ENCODE results near the gene ARHGEF10L.

DNA sequence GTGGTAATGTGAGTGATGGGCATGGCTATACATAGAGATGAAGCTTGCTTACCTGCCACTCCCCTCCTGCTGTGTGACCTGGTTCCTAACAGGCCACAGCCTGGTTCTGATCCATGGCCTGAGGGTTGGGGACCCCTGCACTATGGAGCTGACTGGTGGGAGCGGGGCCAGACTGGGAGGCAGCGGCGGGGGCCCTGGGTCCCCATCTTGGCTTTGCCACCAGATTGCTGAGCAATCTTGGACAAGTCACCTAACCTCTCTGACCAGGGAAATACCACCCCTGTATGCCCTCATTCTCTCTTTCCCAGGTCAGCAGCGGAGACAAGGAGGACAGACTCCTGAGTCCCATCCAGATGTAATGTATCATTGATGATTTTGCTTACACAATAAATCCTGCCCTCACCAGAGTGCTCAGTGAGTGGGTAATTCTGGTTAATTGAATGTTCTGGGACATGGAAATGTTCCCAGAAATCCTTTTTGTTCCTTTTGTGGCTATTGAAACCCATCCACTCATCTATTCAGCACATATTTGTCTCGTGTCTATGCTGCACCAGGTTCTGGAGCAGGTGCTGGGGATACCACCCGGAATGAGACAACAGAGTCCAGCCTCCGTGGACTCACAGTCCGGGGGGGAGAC lies 4.1 kb upstream of the ARHGEF10L start:
- TF ChIP-seq, protein P1, sequence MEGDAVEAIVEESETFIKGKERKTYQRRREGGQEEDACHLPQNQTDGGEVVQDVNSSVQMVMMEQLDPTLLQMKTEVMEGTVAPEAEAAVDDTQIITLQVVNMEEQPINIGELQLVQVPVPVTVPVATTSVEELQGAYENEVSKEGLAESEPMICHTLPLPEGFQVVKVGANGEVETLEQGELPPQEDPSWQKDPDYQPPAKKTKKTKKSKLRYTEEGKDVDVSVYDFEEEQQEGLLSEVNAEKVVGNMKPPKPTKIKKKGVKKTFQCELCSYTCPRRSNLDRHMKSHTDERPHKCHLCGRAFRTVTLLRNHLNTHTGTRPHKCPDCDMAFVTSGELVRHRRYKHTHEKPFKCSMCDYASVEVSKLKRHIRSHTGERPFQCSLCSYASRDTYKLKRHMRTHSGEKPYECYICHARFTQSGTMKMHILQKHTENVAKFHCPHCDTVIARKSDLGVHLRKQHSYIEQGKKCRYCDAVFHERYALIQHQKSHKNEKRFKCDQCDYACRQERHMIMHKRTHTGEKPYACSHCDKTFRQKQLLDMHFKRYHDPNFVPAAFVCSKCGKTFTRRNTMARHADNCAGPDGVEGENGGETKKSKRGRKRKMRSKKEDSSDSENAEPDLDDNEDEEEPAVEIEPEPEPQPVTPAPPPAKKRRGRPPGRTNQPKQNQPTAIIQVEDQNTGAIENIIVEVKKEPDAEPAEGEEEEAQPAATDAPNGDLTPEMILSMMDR (conservative IDR thresholded peaks at IDR 0.05), result no peak
- TF ChIP-seq EZH2 (IDR thresholded peaks at IDR 0.05; ENCODE audit: low read depth), result no peak
